Tibial artery (tissue), 4 donors: ENCODE results near the gene PHACTR1.

Experiments used
- DNase-seq, 2 donors: peaks; one replicate each; pipeline ENCODE4 v3.0.0-alpha.2; 2019
- H3K27ac ChIP-seq, 2 donors: fragments of 200-600 bp; sonication (generic) in 1 of 2; 1 replicate in 1 of 2; 2 replicates in 1 of 2; pipeline ENCODE4 v1.5.1; 2018 to 2019; ENCODE audit warnings: mild to moderate bottlenecking in 1 of 2
- H3K27me3 ChIP-seq, 2 donors: fragments of 200-600 bp; sonication (generic) in 1 of 2; one replicate each; pipeline versions ENCODE4 v1.5.1 to v1.6.0; 2016 to 2019
- H3K36me3 ChIP-seq, 3 donors: fragments of 200-600 bp; sonication (generic) in 2 of 3; one replicate each; pipeline ENCODE4 v1.5.1; 2016 to 2019; ENCODE audit warnings: mild to moderate bottlenecking in 2 of 3
- H3K4me1 ChIP-seq, 4 donors: fragments of 200-600 bp; sonication (generic) in 2 of 4; 1 replicate in 3 of 4; 2 replicates in 1 of 4; pipeline ENCODE4 v1.5.1; 2016 to 2019
- H3K4me3 ChIP-seq, 2 donors: fragments of 200-600 bp; sonication (generic) in 1 of 2; 1 replicate in 1 of 2; 2 replicates in 1 of 2; pipeline ENCODE4 v1.5.1; 2018 to 2019; ENCODE audit warnings: mild to moderate bottlenecking in 2 of 2
- H3K9me3 ChIP-seq, 3 donors: fragments of 200-600 bp; sonication (generic) in 1 of 3; one replicate each; pipeline ENCODE4 v1.5.1; 2016 to 2019
- CTCF ChIP-seq, 2 experiments: fragments of 200-600 bp in 1 of 2; fragments of 450-650 bp in 1 of 2; IDR thresholded peaks; one replicate each; pipeline ENCODE4 v1.5.1; 2017 to 2019; ENCODE audit warnings: antibody characterized with exemption in 2 of 2, mild to moderate bottlenecking in 1 of 2, moderate library complexity in 1 of 2
- intact Hi-C: fragments of 100-400 bp; cut with DNase I; formaldehyde crosslinking; loops from one replicate; pipeline ENCODE4 v1.15.0; 2023; ENCODE audit warnings: low total_unique reads

Gene PHACTR1

GRCh38 chr6:12776291-12776690, 59.7 kb downstream of the PHACTR1 start:
- H3K36me3 ChIP-seq: no peaks in the 10 kb centered on the region
- H3K27ac ChIP-seq: no peak overlapping the region
- no peaks in the 10 kb centered on the region for H3K9me3 ChIP-seq
- H3K4me3 ChIP-seq: no peak overlapping the region
- intact Hi-C loops: no loop called here
- TF ChIP-seq CTCF (IDR thresholded peaks at IDR 0.05): no peak
- no peak for DNase-seq
- no peaks in the 10 kb centered on the region for H3K4me1 ChIP-seq
- H3K27me3 ChIP-seq: peaks cover 0 to 7% of the 10 kb centered on the region in 2 donors

GRCh38 chr6:12779772-12780171, 63.2 kb downstream of the PHACTR1 start:
- TF ChIP-seq CTCF (IDR thresholded peaks at IDR 0.05): no peak
- intact Hi-C loops: no loop called here
- no peaks in the 10 kb centered on the region for H3K36me3 ChIP-seq
- H3K27me3 ChIP-seq: peaks cover 0 to 3% of the 10 kb centered on the region in 2 donors
- no peaks in the 10 kb centered on the region for H3K9me3 ChIP-seq
- no peak for DNase-seq
- H3K4me3 ChIP-seq: no peak overlapping the region
- no peak overlapping the region for H3K27ac ChIP-seq
- no peaks in the 10 kb centered on the region for H3K4me1 ChIP-seq

- DNase-seq: no peak
- intact Hi-C loops: no loop called here
- no peak overlapping the region for H3K4me3 ChIP-seq
- no peak overlapping the region for H3K27ac ChIP-seq
- H3K36me3 ChIP-seq: no peaks in the 10 kb centered on the region
- H3K9me3 ChIP-seq: no peaks in the 10 kb centered on the region
- H3K27me3 ChIP-seq: peaks cover 0 to 3% of the 10 kb centered on the region in 2 donors
- H3K4me1 ChIP-seq: no peaks in the 10 kb centered on the region
- TF ChIP-seq CTCF (IDR thresholded peaks at IDR 0.05): no peak
Observed at GRCh38 chr6:12782136-12782535, 65.6 kb downstream of the PHACTR1 start.

- H3K4me1 ChIP-seq: no peaks in the 10 kb centered on the region
- peaks cover 0 to 3% of the 10 kb centered on the region in 2 donors for H3K27me3 ChIP-seq
- H3K27ac ChIP-seq: no peak overlapping the region
- H3K9me3 ChIP-seq: no peaks in the 10 kb centered on the region
- DNase-seq: no peak
- intact Hi-C loops: no loop called here
- H3K36me3 ChIP-seq: no peaks in the 10 kb centered on the region
- no peak for TF ChIP-seq CTCF (IDR thresholded peaks at IDR 0.05)
- no peak overlapping the region for H3K4me3 ChIP-seq
Observed at GRCh38 chr6:12785301-12785700, 68.7 kb downstream of the PHACTR1 start.

- Histone ChIP-seq H3K4me1 (no peaks in the 10 kb centered on the region), H3K27ac (no peak overlapping the region), H3K4me3 (no peak overlapping the region), H3K9me3 (no peaks in the 10 kb centered on the region), H3K27me3 (no peaks in the 10 kb centered on the region), H3K36me3 (no peaks in the 10 kb centered on the region)
- intact Hi-C loops: no loop called here
- no peak for DNase-seq
- no peak for TF ChIP-seq CTCF (IDR thresholded peaks at IDR 0.05)
Observed at GRCh38 chr6:12785921-12786320, 69.4 kb downstream of the PHACTR1 start.

- intact Hi-C loops: no loop called here
- no peaks in the 10 kb centered on the region for H3K4me1 ChIP-seq
- no peak for DNase-seq
- no peak for TF ChIP-seq CTCF (IDR thresholded peaks at IDR 0.05)
- no peak overlapping the region for H3K27ac ChIP-seq
- no peaks in the 10 kb centered on the region for H3K27me3 ChIP-seq
- no peaks in the 10 kb centered on the region for H3K36me3 ChIP-seq
- no peaks in the 10 kb centered on the region for H3K9me3 ChIP-seq
- no peak overlapping the region for H3K4me3 ChIP-seq
Observed at GRCh38 chr6:12791371-12791770, 74.8 kb downstream of the PHACTR1 start.
